NT2/D1 (cell line): ENCODE results near the gene FAM72D.
"Not testable (repeated sequence)": the region's sequence is repeated elsewhere in the genome, so short reads cannot be mapped to it uniquely, and the experiment has no call there.

ENCODE experiments used
- SUZ12 ChIP-seq: IDR thresholded peaks from 2 replicates; pipeline ENCODE4 v1.6.1; 2011; ENCODE audit not compliant: insufficient read length, insufficient read depth; ENCODE audit errors: extremely low read depth
- YY1 ChIP-seq: IDR thresholded peaks from 2 replicates; pipeline ENCODE4 v1.6.1; 2011; ENCODE audit not compliant: insufficient read length, insufficient read depth
- ZNF274 ChIP-seq: IDR thresholded peaks from 2 replicates; pipeline ENCODE4 v1.6.1; 2011; ENCODE audit warnings: mild to moderate bottlenecking, low read depth, low read length

DNA sequence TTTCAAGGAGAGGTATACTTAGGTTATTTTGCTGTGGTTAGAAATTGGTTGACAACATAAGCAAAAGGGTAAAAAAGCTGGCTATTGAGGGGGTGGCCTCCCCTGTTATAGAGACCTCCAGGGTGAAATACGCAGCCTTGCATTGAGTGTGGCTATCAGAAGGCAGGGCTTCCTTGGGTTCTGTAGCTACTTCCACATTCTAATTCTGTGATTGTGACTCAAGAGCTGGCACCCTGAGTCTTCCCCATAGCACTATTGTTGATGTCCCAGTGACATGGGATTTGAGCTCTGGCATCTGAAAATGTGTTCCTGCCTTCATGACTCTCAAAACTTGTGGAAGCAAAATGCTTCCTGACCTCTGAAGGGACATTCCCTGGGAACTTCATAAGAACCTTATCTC, 38.7 kb downstream of the FAM72D start:
- TF ChIP-seq YY1, ZNF274, SUZ12: not testable (repeated sequence)
